ENCODE measurements around the gene SEPTIN7. TPM values are rescaled to one million over a fixed set of nuclear protein-coding genes. Genes with fewer than 3 reads are reported as not detected.

Gene SEPTIN7
- total and polyA plus RNA-seq, 2 of the 13 experiments (the other 11 are each of a cell fraction or from before 2014, with no cell fraction given) = 103 to 129 TPM

DNA sequence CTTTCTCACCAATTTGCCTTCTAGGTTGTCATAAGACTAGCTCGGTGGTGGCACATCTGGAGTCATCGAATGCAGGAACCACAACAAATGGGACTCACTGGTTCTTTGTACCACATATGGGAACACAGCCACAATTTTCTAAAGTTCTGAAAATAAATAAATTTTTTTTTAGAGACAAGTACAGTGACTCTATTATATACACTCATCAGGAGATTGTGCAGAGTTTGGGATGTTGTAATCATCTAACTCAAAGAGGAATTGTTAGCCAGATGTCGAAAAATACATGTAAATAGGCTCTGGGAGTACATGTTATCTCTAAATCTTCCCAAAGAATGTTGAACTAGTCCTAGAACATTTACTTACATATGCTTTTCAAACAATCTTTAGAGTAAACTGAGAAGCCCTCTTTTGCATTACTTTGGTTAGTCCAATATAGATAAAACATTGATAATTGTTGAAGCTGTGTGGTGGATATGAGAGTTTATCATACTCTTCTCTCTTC lies 19.6 kb upstream of the SEPTIN7 start (continued):
- TF ChIP-seq, protein P1, sequence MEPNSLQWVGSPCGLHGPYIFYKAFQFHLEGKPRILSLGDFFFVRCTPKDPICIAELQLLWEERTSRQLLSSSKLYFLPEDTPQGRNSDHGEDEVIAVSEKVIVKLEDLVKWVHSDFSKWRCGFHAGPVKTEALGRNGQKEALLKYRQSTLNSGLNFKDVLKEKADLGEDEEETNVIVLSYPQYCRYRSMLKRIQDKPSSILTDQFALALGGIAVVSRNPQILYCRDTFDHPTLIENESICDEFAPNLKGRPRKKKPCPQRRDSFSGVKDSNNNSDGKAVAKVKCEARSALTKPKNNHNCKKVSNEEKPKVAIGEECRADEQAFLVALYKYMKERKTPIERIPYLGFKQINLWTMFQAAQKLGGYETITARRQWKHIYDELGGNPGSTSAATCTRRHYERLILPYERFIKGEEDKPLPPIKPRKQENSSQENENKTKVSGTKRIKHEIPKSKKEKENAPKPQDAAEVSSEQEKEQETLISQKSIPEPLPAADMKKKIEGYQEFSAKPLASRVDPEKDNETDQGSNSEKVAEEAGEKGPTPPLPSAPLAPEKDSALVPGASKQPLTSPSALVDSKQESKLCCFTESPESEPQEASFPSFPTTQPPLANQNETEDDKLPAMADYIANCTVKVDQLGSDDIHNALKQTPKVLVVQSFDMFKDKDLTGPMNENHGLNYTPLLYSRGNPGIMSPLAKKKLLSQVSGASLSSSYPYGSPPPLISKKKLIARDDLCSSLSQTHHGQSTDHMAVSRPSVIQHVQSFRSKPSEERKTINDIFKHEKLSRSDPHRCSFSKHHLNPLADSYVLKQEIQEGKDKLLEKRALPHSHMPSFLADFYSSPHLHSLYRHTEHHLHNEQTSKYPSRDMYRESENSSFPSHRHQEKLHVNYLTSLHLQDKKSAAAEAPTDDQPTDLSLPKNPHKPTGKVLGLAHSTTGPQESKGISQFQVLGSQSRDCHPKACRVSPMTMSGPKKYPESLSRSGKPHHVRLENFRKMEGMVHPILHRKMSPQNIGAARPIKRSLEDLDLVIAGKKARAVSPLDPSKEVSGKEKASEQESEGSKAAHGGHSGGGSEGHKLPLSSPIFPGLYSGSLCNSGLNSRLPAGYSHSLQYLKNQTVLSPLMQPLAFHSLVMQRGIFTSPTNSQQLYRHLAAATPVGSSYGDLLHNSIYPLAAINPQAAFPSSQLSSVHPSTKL (CRISPR knock-in tag; IDR thresholded peaks at IDR 0.05) = peak; percentile 67; the same call in 1 of the 2 replicates
- TF ChIP-seq ARNT2 (CRISPR knock-in tag; IDR thresholded peaks at IDR 0.05; ENCODE audit: low read depth) (no peak), EED (CRISPR knock-in tag; IDR thresholded peaks at IDR 0.05) (no peak), REPIN1 (CRISPR knock-in tag; IDR thresholded peaks at IDR 0.05; ENCODE audit: borderline replicate concordance, low read depth) (no peak), ZNF891 (CRISPR knock-in tag; IDR thresholded peaks at IDR 0.05) (no peak), CEBPG (CRISPR knock-in tag; IDR thresholded peaks at IDR 0.05) (0 out of 2 replicates have a peak, but pooled peaks have one; percentile 27), HOXA9 (CRISPR knock-in tag; IDR thresholded peaks at IDR 0.05; ENCODE audit: borderline replicate concordance) (no peak), CEBPB (IDR thresholded peaks at IDR 0.05; ENCODE audit: borderline replicate concordance, low read depth, low read length) (no peak; the same call in 1 of the 2 replicates), ARHGAP35 (CRISPR knock-in tag; IDR thresholded peaks at IDR 0.05; ENCODE audit: borderline replicate concordance) (no peak), NRL (CRISPR knock-in tag; IDR thresholded peaks at IDR 0.05; ENCODE audit: borderline replicate concordance) (no peak), BRD4 (CRISPR knock-in tag; IDR thresholded peaks at IDR 0.05) (no peak), NCOA2 (CRISPR knock-in tag; IDR thresholded peaks at IDR 0.05) (peak; percentile 38; the same call in 1 of the 2 replicates), ZBTB1 (CRISPR knock-in tag; IDR thresholded peaks at IDR 0.05; ENCODE audit: borderline replicate concordance) (no peak), ZBTB38 (CRISPR knock-in tag; IDR thresholded peaks at IDR 0.05) (no peak), RFX5 (IDR thresholded peaks at IDR 0.05; ENCODE audit: low read depth, low read length) (no peak)
- TF ChIP-seq, protein P2, sequence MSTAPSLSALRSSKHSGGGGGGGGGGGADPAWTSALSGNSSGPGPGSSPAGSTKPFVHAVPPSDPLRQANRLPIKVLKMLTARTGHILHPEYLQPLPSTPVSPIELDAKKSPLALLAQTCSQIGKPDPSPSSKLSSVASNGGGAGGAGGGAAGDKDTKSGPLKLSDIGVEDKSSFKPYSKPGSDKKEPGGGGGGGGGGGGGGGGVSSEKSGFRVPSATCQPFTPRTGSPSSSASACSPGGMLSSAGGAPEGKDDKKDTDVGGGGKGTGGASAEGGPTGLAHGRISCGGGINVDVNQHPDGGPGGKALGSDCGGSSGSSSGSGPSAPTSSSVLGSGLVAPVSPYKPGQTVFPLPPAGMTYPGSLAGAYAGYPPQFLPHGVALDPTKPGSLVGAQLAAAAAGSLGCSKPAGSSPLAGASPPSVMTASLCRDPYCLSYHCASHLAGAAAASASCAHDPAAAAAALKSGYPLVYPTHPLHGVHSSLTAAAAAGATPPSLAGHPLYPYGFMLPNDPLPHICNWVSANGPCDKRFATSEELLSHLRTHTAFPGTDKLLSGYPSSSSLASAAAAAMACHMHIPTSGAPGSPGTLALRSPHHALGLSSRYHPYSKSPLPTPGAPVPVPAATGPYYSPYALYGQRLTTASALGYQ (CRISPR knock-in tag; IDR thresholded peaks at IDR 0.05) = no peak
- TF ChIP-seq, protein P3, sequence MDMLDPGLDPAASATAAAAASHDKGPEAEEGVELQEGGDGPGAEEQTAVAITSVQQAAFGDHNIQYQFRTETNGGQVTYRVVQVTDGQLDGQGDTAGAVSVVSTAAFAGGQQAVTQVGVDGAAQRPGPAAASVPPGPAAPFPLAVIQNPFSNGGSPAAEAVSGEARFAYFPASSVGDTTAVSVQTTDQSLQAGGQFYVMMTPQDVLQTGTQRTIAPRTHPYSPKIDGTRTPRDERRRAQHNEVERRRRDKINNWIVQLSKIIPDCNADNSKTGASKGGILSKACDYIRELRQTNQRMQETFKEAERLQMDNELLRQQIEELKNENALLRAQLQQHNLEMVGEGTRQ (IDR thresholded peaks at IDR 0.05; ENCODE audit: low read depth, low read length) = no peak
- TF ChIP-seq, protein P3 (CRISPR knock-in tag; IDR thresholded peaks at IDR 0.05; ENCODE audit: borderline replicate concordance) = no peak
- TF ChIP-seq, protein P4, sequence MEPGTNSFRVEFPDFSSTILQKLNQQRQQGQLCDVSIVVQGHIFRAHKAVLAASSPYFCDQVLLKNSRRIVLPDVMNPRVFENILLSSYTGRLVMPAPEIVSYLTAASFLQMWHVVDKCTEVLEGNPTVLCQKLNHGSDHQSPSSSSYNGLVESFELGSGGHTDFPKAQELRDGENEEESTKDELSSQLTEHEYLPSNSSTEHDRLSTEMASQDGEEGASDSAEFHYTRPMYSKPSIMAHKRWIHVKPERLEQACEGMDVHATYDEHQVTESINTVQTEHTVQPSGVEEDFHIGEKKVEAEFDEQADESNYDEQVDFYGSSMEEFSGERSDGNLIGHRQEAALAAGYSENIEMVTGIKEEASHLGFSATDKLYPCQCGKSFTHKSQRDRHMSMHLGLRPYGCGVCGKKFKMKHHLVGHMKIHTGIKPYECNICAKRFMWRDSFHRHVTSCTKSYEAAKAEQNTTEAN (CRISPR knock-in tag; conservative IDR thresholded peaks at IDR 0.05) = no peak
- TF ChIP-seq, protein P5, sequence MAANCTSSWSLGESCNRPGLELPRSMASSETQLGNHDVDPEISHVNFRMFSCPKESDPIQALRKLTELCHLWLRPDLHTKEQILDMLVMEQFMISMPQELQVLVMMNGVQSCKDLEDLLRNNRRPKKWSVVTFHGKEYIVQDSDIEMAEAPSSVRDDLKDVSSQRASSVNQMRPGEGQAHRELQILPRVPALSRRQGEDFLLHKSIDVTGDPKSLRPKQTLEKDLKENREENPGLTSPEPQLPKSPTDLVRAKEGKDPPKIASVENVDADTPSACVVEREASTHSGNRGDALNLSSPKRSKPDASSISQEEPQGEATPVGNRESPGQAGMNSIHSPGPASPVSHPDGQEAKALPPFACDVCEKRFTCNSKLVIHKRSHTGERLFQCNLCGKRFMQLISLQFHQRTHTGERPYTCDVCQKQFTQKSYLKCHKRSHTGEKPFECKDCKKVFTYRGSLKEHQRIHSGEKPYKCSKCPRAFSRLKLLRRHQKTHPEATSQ (CRISPR knock-in tag; IDR thresholded peaks at IDR 0.05; ENCODE audit: borderline replicate concordance) = no peak

Data from HepG2 (cell line).